ELF-1 (cell line): ENCODE measurements around the gene RASSF3.
"Not testable (repeated sequence)": the region's sequence is repeated elsewhere in the genome, so short reads cannot be mapped to it uniquely, and the experiment has no call there.

Experiments used
- DNase-seq: peaks from one replicate; pipeline ENCODE4 v3.0.0-alpha.2; 2016; ENCODE audit warnings: low read depth, low spot score

RASSF3 gene

GRCh38 chr12:64610079-64610659, at the start of gene RASSF3:
Gene RASSF3, plus strand, starts transcription at chr12:64610495. Its CDS starts 138 bp downstream, at chr12:64610633.
- peak; percentile 83 for DNase-seq

GRCh38 chr12:64561302-64562136, 48.8 kb upstream of the RASSF3 start:
- no peak for DNase-seq

GRCh38 chr12:64566122-64566521, 44.2 kb upstream of the RASSF3 start:
- DNase-seq: no peak

GRCh38 chr12:64566831-64567517, 43.3 kb upstream of the RASSF3 start:
- peak; percentile 38 for DNase-seq

GRCh38 chr12:64567570-64567969, 42.7 kb upstream of the RASSF3 start:
- DNase-seq: no peak

GRCh38 chr12:64568298-64568697, 42.0 kb upstream of the RASSF3 start:
- no peak for DNase-seq

- DNase-seq: no peak
Observed at GRCh38 chr12:64569923-64570691, 40.2 kb upstream of the RASSF3 start.

GRCh38 chr12:64571411-64571810, 38.9 kb upstream of the RASSF3 start:
- no peak for DNase-seq

- no peak for DNase-seq
Observed at GRCh38 chr12:64572241-64572640, 38.1 kb upstream of the RASSF3 start.

- DNase-seq: no peak
Observed at GRCh38 chr12:64574837-64575236, 35.5 kb upstream of the RASSF3 start.

GRCh38 chr12:64577046-64577445, 33.2 kb upstream of the RASSF3 start:
- no peak for DNase-seq

- no peak for DNase-seq
Observed at GRCh38 chr12:64578566-64578965, 31.7 kb upstream of the RASSF3 start.

GRCh38 chr12:64580681-64581080, 29.6 kb upstream of the RASSF3 start:
- no peak for DNase-seq

GRCh38 chr12:64582114-64582513, 28.2 kb upstream of the RASSF3 start:
- no peak for DNase-seq

GRCh38 chr12:64582862-64583261, 27.4 kb upstream of the RASSF3 start:
- no peak for DNase-seq

GRCh38 chr12:64583395-64583770, 26.9 kb upstream of the RASSF3 start:
- not testable (repeated sequence) for DNase-seq

GRCh38 chr12:64583771-64584421, 26.4 kb upstream of the RASSF3 start:
- DNase-seq: peak; percentile 53

- no peak for DNase-seq
Observed at GRCh38 chr12:64585104-64585503, 25.2 kb upstream of the RASSF3 start.

- DNase-seq: no peak
Observed at GRCh38 chr12:64587447-64587846, 22.8 kb upstream of the RASSF3 start.

- no peak for DNase-seq
Observed at GRCh38 chr12:64590183-64590582, 20.1 kb upstream of the RASSF3 start.
